K562 (cell line): ENCODE measurements around the gene DNAJB12. TPM values are rescaled to one million over a fixed set of nuclear protein-coding genes. Genes with fewer than 3 reads are reported as not detected.
A peak's percentile ranks its signal among the peaks of the same experiment; 100 is the strongest.

ENCODE experiments used
- ATAC-seq: fragments of 200-7000 bp; cut with Tn5 transposase; 3 replicates; pipeline ENCODE4 v1.9.1; 2020; ENCODE audit warnings: moderate library complexity
- BruUV-seq: library from RNA; stranded (reverse); fragments of 400-500 nt; replicated peaks from 2 replicates; lab custom pipeline; 2021; lab: Mats Ljungman, UMichigan
- CTCF ChIA-PET: fragments of 300-600 bp; formaldehyde crosslinking; extraction: SDS; loops from one replicate; lab custom pipeline; 2021; ENCODE audit warnings: low intra/inter-chr PET ratio; lab: Yijun Ruan, JAX
- POLR2A ChIA-PET: fragments of 300-600, 350-650 bp; sonication (Branson Sonifier 250); formaldehyde crosslinking; extraction: SDS; loops from one replicate; lab custom pipeline; 2021; ENCODE audit warnings: antibody characterized with exemption, inconsistent platforms; lab: Yijun Ruan, JAX
- DNase-seq, 4 experiments: peaks; one replicate each; pipeline versions ENCODE4 v3.0.0 to v3.0.0-alpha.2; 2011 to 2018; ENCODE audit warnings: low spot score in 3 of 4, mixed read lengths in 3 of 4; ENCODE audit errors: extremely low read depth in 1 of 4
- FAIRE-seq: peaks from 2 replicates; lab custom pipeline; 2011; peaks lifted over from hg19 to GRCh38; lab: Jason Lieb, UNC
- H2AFZ ChIP-seq: 2 replicates; pipeline ENCODE4 v1.6.0; 2011; ENCODE audit warnings: low read depth, low read length, control low read depth, inconsistent platforms
- H3K27ac ChIP-seq: fragments of 200-600 bp; 3 replicates; pipeline ENCODE4 v1.8.0; 2011; ENCODE audit warnings: low read depth, mild to moderate bottlenecking, control low read depth, inconsistent platforms, low read length, moderate library complexity, mixed read lengths; ENCODE audit errors: extremely low read depth
- H3K27me3 ChIP-seq, 2 experiments: fragments of 300-600 bp in 1 of 2; 2 replicates in 1 of 2; 3 replicates in 1 of 2; pipeline versions ENCODE4 v1.6.0 to v1.8.0; 2011; ENCODE audit warnings: inconsistent platforms in 2 of 2, low read length in 2 of 2, mild to moderate bottlenecking in 1 of 2, mixed read lengths in 1 of 2, moderate library complexity in 1 of 2; ENCODE audit not compliant: control insufficient read depth in 2 of 2, insufficient read depth in 2 of 2
- H3K36me3 ChIP-seq: fragments of 300-600 bp; 3 replicates; pipeline ENCODE4 v1.8.0; 2011; ENCODE audit warnings: mild to moderate bottlenecking, low read length, inconsistent platforms; ENCODE audit not compliant: control insufficient read depth, insufficient read depth
- H3K4me1 ChIP-seq, 2 experiments: fragments of 200-600 bp in 1 of 2; replicated peaks in 1 of 2; 2 replicates in 1 of 2; 3 replicates in 1 of 2; pipeline versions ENCODE4 v1.5.1 to v1.8.0; 2011; ENCODE audit warnings: inconsistent platforms in 2 of 2, low read length in 2 of 2, mild to moderate bottlenecking in 1 of 2, mixed read lengths in 1 of 2, moderate library complexity in 1 of 2; ENCODE audit not compliant: control insufficient read depth in 2 of 2, insufficient read depth in 2 of 2
- H3K4me2 ChIP-seq: 2 replicates; pipeline ENCODE4 v1.6.1; 2011; ENCODE audit warnings: low read length, control low read depth, inconsistent platforms, mixed read lengths; ENCODE audit not compliant: insufficient read depth
- H3K4me3 ChIP-seq: fragments of 200-600 bp; sonication (generic), shearing (Covaris generic); 2 replicates; pipeline ENCODE4 v1.5.1; 2016; ENCODE audit warnings: control low read depth, inconsistent platforms
- H3K79me2 ChIP-seq: fragments of 200-600 bp; 3 replicates; pipeline ENCODE4 v1.8.0; 2011; ENCODE audit warnings: low read length, inconsistent platforms; ENCODE audit not compliant: control insufficient read depth, insufficient read depth
- H3K9ac ChIP-seq, 2 experiments: 2 replicates each; pipeline versions ENCODE4 v1.6.0 to v1.6.1; 2011; ENCODE audit warnings: low read depth in 2 of 2, low read length in 2 of 2, control low read depth in 1 of 2, inconsistent platforms in 1 of 2, mild to moderate bottlenecking in 1 of 2, mixed read lengths in 1 of 2; ENCODE audit not compliant: insufficient read depth in 1 of 2
- H3K9me1 ChIP-seq: one replicate; pipeline ENCODE4 v1.6.0; 2011; ENCODE audit warnings: inconsistent platforms, mild to moderate bottlenecking, low read length, moderate library complexity; ENCODE audit not compliant: control insufficient read depth, insufficient read depth
- H3K9me3 ChIP-seq: replicated peaks from 2 replicates; pipeline ENCODE4 v1.5.1; 2011; ENCODE audit warnings: low read depth, low read length, inconsistent platforms; ENCODE audit not compliant: control insufficient read depth, insufficient read depth
- H4K20me1 ChIP-seq: replicated peaks from 2 replicates; pipeline ENCODE4 v1.6.1; 2011; ENCODE audit warnings: low read length, inconsistent platforms, mixed read lengths; ENCODE audit not compliant: control insufficient read depth, insufficient read depth
- HMG20B ChIP-seq: fragments of 250-450 bp; sonication (Bioruptor Pico); IDR thresholded peaks from 2 replicates; pipeline ENCODE4 v1.5.0; 2021; ENCODE audit warnings: mild to moderate bottlenecking
- POLR2G ChIP-seq: fragments of 200-400 bp; formaldehyde crosslinking; IDR thresholded peaks from 2 replicates; pipeline ENCODE4 v1.6.1; 2017; ENCODE audit warnings: low read depth, mild to moderate bottlenecking, antibody characterized with exemption, low read length, moderate library complexity
- SIN3B ChIP-seq: fragments of 450-650 bp; IDR thresholded peaks from 2 replicates; pipeline ENCODE4 v1.6.1; 2017; ENCODE audit warnings: low read depth, mild to moderate bottlenecking, moderate library complexity
- WGBS: fragments of 100-300 bp; shearing (Covaris generic); methylation state at CpG from one replicate; pipeline ENCODE4 v1.1.6; 2016; ENCODE audit warnings: low coverage, mixed read lengths; ENCODE audit not compliant: insufficient coverage; ENCODE audit errors: missing lambda C conversion rate; 5-methylcytosine and 5-hydroxymethylcytosine counted together
- in situ Hi-C: fragments of 300-500 bp; cut with MboI; formaldehyde crosslinking; loops from 4 replicates; pipeline ENCODE4 v1.15.0; 2018; ENCODE audit warnings: inconsistent platforms, mixed read lengths
- intact Hi-C: fragments of 100-400 bp; cut with micrococcal nuclease; formaldehyde crosslinking; loops from 2 replicates; pipeline ENCODE4 v1.14.2; 2022
- polyA plus RNA-seq, 8 experiments: library from polyadenylated mRNA; depleted of rRNA in 4 of 8; stranded (reverse) in 5 of 8; unstranded in 3 of 8; fragments of >200 nt; fragmentation: Nextera tagmentation in 2 of 8; fragmentation: Illumina TruSeq in 1 of 8; extraction: Ambion mirVana in 2 of 8; extraction: Trizol in 1 of 8; gene quantifications; 2 replicates each; pipeline versions ENCODE4 v1.2.1 to v1.2.3, GENCODE V29; 2011 to 2014; ENCODE audit warnings: inconsistent platforms in 1 of 8, missing spikeins in 1 of 8
- total RNA-seq, 7 experiments: library from RNA; depleted of rRNA in 6 of 7; stranded (reverse); fragments of >200 nt in 6 of 7; fragmentation: Illumina TruSeq in 2 of 7; extraction: Trizol in 2 of 7; gene quantifications; 2 replicates each; pipeline versions ENCODE4 v1.2.1 to v1.2.3, GENCODE V29; 2011 to 2021; ENCODE audit warnings: low replicate concordance in 1 of 7
- TF ChIP-seq, protein P1 (sequence below): sonication (generic); formaldehyde crosslinking; IDR thresholded peaks from 2 replicates; pipeline ENCODE4 v1.8.0; 2022; ENCODE audit warnings: mild to moderate bottlenecking, low read depth, missing genetic modification reagents
- TF ChIP-seq, protein P2 (sequence below): fragments of 200-800 bp; sonication (Bioruptor generic); IDR thresholded peaks from 2 replicates; pipeline ENCODE4 v1.6.1; 2016; ENCODE audit warnings: missing genetic modification characterization, missing compliant biosample characterization
- TF ChIP-seq, protein P3 (sequence below): fragments of 450-650 bp; formaldehyde crosslinking; conservative IDR thresholded peaks from 2 replicates; pipeline ENCODE4 v1.4.0; 2022; ENCODE audit warnings: mild to moderate bottlenecking, missing genetic modification characterization

DNAJB12 gene
- total and polyA plus RNA-seq, 9 of the 15 experiments (the other 6 are each of a cell fraction or from before 2014, with no cell fraction given): 3.5 to 31.5 (median 20.3) TPM

DNA sequence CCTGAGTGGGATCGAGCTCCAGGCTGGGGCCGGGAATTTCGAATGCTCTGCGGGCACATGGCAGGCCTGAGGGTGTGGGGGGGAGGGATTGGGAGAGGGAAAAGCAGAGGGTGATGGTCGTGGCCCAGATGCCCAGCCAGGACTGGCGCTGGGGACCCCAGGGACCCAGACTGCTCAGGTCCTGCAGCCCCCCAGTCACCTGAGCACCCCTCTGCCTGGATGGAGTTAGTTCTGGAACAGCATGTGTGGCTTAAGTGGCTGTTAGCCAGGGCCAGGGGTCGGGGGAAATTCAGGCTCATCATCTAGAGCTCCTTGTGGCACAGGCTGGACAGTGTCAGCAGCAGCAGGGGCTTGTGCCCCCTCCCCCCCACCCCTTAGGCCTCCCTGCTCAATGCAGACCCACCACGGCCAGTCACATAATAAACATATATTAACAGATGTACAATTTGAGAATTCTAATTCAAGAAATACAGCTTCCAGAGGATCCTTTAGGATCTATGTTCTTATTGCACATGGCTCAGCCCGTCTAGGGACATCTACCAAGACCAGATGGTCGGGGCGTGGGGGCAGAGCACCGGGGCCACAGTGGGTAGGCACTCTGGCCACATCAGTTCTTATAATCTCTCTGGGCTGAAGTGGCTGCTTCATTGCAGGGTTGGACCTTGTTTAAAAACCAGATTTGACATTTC is 22.2 kb downstream of the DNAJB12 start:
- no TSS peak for BruUV-seq
- FAIRE-seq: no peak
- in situ Hi-C loops: loop anchor here (10.0 to 25.0 kb wide), 3 partner anchors 198 to 1020 kb away; partner anchors contain the start of gene SLC29A3

More for the DNA sequence above, 22.2 kb downstream of the DNAJB12 start:
- H3K9me1 ChIP-seq: no peaks in the 10 kb centered on the region
- H3K4me1 ChIP-seq: peaks cover 20 to 49% of the 10 kb centered on the region in 2 experiments; a peak in 4 of 5 replicates
- CTCF ChIA-PET: interaction anchor here (1.7 kb wide), 1 partner anchor 284 kb away, joined by 4 read pairs; no protein-coding TSS in a partner anchor
- H2AFZ ChIP-seq: no peak overlapping the region
- POLR2A ChIA-PET: interaction anchor here (0.7 to 13.1 kb wide), 2 partner anchors 56 to 203 kb away, joined by 3 to 197 read pairs; partner anchors contain the start of gene DDIT4
- H3K9ac ChIP-seq: 0 out of 4 replicates have a peak overlapping the region, but pooled peaks of 1 of the 2 experiments have one; percentile 24
- WGBS: 72% methylated on average over 6 of the region's 12 CpGs
- H3K79me2 ChIP-seq: no peaks in the 10 kb centered on the region
- no peak overlapping the region for H3K27ac ChIP-seq
- intact Hi-C loops: no loop called here
- peaks cover 40% of the 10 kb centered on the region; the same call in 2 of the 3 replicates for H3K36me3 ChIP-seq
- H3K4me2 ChIP-seq: no peak overlapping the region
- no peak for DNase-seq
- no peak for ATAC-seq
- H4K20me1 ChIP-seq: no peaks in the 10 kb centered on the region
- H3K27me3 ChIP-seq: no peaks in the 10 kb centered on the region
- H3K9me3 ChIP-seq: no peaks in the 10 kb centered on the region
- TF ChIP-seq, protein P1, sequence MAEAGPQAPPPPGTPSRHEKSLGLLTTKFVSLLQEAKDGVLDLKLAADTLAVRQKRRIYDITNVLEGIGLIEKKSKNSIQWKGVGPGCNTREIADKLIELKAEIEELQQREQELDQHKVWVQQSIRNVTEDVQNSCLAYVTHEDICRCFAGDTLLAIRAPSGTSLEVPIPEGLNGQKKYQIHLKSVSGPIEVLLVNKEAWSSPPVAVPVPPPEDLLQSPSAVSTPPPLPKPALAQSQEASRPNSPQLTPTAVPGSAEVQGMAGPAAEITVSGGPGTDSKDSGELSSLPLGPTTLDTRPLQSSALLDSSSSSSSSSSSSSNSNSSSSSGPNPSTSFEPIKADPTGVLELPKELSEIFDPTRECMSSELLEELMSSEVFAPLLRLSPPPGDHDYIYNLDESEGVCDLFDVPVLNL (CRISPR knock-in tag): no peak
- TF ChIP-seq, protein P2, sequence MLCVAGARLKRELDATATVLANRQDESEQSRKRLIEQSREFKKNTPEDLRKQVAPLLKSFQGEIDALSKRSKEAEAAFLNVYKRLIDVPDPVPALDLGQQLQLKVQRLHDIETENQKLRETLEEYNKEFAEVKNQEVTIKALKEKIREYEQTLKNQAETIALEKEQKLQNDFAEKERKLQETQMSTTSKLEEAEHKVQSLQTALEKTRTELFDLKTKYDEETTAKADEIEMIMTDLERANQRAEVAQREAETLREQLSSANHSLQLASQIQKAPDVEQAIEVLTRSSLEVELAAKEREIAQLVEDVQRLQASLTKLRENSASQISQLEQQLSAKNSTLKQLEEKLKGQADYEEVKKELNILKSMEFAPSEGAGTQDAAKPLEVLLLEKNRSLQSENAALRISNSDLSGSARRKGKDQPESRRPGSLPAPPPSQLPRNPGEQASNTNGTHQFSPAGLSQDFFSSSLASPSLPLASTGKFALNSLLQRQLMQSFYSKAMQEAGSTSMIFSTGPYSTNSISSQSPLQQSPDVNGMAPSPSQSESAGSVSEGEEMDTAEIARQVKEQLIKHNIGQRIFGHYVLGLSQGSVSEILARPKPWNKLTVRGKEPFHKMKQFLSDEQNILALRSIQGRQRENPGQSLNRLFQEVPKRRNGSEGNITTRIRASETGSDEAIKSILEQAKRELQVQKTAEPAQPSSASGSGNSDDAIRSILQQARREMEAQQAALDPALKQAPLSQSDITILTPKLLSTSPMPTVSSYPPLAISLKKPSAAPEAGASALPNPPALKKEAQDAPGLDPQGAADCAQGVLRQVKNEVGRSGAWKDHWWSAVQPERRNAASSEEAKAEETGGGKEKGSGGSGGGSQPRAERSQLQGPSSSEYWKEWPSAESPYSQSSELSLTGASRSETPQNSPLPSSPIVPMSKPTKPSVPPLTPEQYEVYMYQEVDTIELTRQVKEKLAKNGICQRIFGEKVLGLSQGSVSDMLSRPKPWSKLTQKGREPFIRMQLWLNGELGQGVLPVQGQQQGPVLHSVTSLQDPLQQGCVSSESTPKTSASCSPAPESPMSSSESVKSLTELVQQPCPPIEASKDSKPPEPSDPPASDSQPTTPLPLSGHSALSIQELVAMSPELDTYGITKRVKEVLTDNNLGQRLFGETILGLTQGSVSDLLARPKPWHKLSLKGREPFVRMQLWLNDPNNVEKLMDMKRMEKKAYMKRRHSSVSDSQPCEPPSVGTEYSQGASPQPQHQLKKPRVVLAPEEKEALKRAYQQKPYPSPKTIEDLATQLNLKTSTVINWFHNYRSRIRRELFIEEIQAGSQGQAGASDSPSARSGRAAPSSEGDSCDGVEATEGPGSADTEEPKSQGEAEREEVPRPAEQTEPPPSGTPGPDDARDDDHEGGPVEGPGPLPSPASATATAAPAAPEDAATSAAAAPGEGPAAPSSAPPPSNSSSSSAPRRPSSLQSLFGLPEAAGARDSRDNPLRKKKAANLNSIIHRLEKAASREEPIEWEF (CRISPR knock-in tag): no peak
- TF ChIP-seq POLR2G (0 out of 2 replicates have a peak, but pooled peaks have one; percentile 51), SIN3B (no peak), HMG20B (CRISPR knock-in tag) (no peak)
- TF ChIP-seq, protein P3, sequence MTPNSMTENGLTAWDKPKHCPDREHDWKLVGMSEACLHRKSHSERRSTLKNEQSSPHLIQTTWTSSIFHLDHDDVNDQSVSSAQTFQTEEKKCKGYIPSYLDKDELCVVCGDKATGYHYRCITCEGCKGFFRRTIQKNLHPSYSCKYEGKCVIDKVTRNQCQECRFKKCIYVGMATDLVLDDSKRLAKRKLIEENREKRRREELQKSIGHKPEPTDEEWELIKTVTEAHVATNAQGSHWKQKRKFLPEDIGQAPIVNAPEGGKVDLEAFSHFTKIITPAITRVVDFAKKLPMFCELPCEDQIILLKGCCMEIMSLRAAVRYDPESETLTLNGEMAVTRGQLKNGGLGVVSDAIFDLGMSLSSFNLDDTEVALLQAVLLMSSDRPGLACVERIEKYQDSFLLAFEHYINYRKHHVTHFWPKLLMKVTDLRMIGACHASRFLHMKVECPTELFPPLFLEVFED (CRISPR knock-in tag): 0 out of 2 replicates have a peak, but pooled peaks have one; percentile 15
- no peak overlapping the region for H3K4me3 ChIP-seq
